HG03135 (cell line): ENCODE data around the gene RNF152.
A peak's percentile ranks its signal among the peaks of the same experiment; 100 is the strongest.

ENCODE experiments used
- ATAC-seq: cut with Tn5 transposase; IDR thresholded peaks from one replicate; pipeline ENCODE4 v1.9.1; 2021; ENCODE audit warnings: mild to moderate bottlenecking, moderate library complexity; ENCODE audit not compliant: unreplicated experiment

The RNF152 gene

DNA sequence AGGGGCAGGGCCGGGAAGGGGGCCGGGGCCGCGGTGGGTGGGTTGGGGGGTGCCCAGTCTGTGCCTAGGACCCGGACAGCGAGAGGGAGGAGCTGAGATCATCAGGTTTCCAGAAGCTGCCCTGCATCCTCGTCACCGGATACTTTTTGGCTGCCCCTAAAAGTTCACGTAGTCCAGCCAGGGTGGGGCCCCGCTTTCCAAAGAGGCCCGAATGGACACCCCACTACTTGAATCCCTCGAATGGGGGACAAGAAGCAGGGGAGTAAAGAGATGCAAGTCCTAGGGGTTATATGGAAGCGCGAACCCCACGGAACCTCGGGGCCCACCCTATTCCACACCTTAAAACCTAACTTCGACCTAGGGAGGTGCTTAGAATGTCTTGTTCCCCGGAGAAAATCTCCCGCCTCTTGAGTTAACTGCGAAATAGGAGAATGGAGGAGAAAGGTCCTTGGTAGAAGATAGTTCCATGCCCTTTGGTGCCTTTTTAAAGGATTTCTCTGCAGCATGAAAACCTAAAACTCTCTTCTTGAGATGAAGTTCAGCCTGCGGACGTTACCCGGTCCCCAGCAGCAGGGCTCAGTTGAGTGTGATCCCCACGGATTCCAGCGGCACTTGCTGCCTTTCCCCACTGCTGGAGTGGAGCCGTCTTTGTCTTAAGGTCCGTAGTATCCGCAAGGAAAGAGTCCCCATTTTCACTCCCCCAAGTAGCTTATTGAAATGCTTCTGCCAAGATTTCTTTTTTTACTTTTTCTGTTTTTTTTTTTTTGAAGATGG lies 2.1 kb upstream of the RNF152 start:
- no peak for ATAC-seq

- peak; percentile 71 for ATAC-seq
These were observed 1.4 kb upstream of the RNF152 start for GRCh38 chr18:61893971-61894750.

- peak; percentile 15 for ATAC-seq
These were observed 633 bp upstream of the RNF152 start for GRCh38 chr18:61893309-61893970.

DNA sequence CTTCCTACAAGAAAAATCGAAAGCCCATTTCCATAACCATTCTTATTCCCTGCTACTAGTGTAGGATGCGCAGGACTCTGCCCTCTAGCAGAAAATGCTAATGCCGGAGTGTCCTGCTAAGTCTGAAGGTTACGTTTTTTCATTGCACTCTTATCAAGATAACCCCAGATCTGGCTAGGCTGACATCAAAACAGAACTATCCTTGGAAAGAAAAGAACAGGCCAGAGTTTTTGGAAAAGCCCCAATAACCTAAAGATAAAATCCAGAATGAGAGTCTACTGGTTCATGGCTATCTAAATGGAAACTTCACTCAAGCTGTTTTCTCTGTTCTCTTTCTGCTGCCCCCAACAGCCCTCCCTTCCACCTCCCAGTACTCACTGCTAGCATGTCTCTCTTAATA lies 913 bp downstream of the RNF152 start:
- no peak for ATAC-seq

- no peak for ATAC-seq
These were observed 1.5 kb downstream of the RNF152 start for GRCh38 chr18:61891271-61891670.

DNA sequence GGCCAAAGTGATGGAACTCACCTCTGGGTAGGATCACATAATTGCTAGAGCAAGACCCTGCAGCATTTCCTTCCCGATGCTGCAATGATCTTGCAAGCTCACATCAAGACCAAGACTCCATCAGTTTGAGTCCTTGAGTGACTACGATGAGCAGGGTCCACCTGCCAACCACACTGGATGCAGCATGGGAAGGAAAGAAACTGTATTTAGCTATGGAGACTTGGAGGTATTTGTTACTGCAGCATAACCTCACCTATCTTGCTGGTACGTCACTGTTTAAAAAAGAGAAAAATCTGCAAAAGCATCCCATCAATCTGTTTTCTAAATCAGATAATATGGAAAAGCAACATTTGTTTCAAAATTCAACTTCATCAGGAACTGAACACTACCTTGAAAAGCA lies 2.5 kb downstream of the RNF152 start:
- no peak for ATAC-seq

- ATAC-seq = no peak
These were observed 3.3 kb downstream of the RNF152 start for GRCh38 chr18:61889541-61889940.

DNA sequence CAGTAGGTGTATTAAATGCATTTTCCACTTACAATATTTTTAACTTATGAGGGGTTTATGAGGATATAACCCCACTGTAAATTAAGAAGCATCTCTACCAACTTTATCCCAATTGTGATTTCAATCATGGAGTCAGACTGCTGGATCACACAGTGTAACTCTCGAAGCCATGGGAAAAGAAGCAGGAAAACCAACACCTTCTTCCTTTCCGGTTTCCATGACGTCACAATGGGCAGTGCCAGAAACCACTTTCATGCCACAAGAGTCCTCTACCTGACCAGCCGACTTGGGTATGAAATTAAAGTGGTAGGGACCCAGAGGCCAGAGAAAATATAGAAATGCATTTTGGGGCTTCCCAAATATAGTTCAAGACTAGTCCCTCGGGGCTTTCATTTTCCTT lies 4.2 kb downstream of the RNF152 start:
- ATAC-seq = no peak

DNA sequence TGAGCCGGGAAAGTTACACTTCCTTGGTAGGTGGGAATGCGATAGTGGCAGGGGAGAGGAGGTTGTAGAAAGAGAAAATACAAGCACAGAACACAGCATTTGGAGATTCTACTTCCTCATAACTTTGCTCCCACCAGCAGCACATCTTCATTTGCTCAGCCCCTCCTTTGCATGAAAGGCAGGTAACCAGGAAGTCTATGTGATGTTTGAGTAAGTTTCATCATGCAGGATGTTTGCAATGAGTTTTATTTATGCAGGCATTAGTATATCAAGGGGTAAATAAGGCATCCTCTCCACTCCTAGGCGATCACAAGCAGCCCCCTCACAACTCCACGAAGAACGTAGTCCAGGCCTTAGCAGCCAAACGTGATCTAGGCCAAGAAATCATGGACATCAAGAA lies 5.0 kb downstream of the RNF152 start:
- no peak for ATAC-seq

DNA sequence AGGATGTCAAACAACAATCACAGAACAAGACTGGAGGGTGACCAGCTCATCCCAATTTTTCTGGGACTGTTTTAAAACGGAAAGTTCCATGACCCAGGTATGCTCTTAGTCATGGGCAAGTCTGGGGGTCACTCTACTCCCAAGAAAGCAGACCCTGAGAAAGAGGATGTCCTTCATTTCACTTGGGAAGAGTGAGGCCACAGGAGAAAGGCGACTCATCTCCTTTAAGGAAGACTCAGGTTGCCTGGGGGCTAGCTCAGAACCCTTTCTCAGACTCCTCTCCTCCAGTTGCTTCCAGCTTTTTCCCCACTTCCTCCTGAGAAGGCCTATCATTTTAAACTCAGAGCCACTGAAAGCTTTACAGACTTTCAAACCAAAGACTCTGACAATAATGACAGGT lies 9.3 kb downstream of the RNF152 start:
- ATAC-seq = no peak

GRCh38 chr18:61882296-61883004 lies 10.4 kb downstream of the RNF152 start:
- no peak for ATAC-seq

GRCh38 chr18:61876899-61877298 lies 15.9 kb downstream of the RNF152 start:
- no peak for ATAC-seq

DNA sequence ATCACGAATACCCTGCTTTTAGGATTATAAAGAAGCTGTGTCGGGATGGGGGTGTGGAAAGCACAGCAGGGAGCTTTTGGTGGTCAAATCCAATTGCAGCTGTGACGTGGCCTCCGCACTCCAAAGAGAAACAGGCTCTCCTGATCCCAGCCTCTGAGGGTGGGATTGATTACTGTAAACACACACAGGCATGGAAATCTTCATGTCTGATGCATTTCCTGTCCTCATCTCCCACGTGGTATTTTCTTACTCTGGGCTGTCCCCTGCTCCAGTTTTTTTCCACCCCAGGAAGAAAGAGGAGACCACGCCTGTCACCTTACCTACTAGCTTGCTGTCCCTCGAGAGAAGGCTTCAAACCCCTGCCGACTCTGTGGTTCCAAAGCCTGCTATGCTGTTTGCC lies 22.7 kb downstream of the RNF152 start:
- ATAC-seq = no peak

DNA sequence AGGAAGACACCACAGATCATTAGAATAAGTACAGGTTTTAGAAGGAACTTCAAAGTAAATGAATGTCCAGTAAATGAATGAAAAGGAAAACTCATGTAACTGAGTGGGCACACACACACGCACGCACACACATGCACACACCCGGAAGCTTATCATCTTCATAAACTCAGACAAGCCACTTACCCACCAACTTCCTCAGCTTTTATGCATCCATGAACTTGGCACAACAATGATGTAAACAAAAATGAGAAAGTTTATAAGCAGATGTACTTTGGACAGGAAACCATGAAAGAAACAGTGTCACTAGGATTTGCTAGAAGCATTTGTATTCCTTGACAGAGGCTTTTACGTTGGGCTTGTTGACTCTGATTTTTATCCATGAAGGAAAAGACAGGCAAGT lies 23.2 kb downstream of the RNF152 start:
- no peak for ATAC-seq

DNA sequence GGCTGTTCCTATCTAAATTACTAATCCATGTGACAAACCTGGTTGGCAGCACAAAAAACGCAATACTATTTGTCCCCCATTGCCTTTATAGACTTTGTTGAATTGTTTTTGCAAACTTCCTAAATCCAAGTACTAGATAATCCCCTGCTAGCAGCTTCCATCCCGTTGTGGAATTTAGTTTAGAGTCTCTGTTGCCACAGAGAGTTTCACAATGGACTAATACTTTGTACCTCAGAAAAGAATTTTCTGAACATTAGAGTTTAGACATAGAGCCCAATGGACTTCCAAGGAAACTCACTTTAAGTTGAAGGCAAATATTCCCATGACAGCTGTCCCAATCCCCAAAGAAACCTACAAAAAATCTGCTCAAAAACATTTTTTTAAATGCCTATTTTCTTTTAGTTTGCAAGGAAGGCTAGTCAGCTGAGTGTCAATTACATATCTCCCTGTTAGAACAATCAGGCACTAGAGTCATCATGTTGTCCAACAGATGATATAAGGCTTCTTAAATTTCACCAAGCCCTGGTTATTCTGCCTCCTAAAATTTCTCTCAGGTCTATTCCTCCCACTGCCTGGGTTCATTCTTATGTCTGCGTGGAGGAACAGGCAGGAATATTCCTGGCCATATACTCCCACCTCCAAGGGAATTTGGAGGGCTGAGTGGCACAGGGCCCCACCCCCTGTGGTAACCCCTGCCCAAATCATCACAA lies 27.2 kb downstream of the RNF152 start:
- ATAC-seq = no peak

GRCh38 chr18:61861372-61861771 lies 31.4 kb downstream of the RNF152 start:
- ATAC-seq = no peak

- ATAC-seq = no peak
These were observed 32.5 kb downstream of the RNF152 start for GRCh38 chr18:61860302-61860701.

- ATAC-seq = no peak
These were observed 33.7 kb downstream of the RNF152 start for GRCh38 chr18:61859113-61859512.

DNA sequence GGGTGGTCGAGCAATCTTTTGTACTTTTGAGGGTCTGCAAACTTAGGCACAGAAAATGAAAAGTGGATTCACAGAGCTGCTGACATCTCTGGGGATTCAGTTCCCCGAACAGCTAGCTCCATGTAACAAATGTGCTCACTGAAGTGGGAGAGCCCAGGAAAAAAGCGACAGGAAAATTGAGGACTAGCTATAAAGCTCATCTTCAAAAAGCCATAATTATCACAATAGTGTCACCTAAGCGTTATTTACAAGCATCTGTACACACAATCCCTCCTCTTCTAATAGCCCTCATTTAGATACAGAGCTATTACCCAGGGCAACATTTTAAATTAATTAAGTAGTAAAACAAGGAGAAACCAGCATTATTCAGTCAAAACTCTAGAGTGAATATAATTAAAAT lies 36.1 kb downstream of the RNF152 start:
- no peak for ATAC-seq
